GM18907 (cell line): ENCODE data around the gene CTBP1.

ENCODE experiments used
- ATAC-seq: cut with Tn5 transposase; IDR thresholded peaks from one replicate; pipeline ENCODE4 v1.9.1; 2021; ENCODE audit warnings: mild to moderate bottlenecking, moderate library complexity; ENCODE audit not compliant: unreplicated experiment

Gene CTBP1

DNA sequence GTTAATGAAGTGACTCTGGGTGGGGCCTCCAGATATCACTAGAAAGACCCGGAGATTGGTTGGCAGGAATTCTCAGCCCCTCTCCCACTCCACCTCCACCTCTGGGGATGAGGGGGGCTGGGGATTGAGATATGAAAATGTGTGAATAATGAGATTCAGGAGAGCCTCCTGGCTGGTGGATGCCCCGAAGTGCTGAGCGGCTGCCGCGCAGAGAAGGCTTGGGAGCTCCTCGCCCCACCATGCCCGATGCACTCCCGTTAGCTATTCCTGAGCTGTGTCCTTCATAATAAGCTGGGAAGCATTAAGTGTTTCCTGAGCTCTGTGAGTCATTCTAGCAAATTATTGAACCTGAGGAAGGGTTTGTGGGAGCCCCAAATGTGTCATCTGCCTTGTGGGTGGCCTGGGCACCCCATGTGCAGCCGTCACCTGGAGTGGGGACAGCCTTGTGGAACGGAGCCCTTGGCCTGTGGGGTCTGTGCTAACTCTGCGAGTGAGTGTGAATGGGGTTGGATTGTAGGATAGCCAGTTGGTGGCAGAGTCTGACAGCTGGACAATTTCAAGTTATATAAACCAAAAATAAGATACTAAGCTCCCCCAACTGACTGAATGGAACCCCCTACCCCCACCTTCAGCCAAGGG, 36.3 kb upstream of the CTBP1 start:
- no peak for ATAC-seq

GRCh38 chr4:1283711-1284110, 34.8 kb upstream of the CTBP1 start:
- no peak for ATAC-seq

DNA sequence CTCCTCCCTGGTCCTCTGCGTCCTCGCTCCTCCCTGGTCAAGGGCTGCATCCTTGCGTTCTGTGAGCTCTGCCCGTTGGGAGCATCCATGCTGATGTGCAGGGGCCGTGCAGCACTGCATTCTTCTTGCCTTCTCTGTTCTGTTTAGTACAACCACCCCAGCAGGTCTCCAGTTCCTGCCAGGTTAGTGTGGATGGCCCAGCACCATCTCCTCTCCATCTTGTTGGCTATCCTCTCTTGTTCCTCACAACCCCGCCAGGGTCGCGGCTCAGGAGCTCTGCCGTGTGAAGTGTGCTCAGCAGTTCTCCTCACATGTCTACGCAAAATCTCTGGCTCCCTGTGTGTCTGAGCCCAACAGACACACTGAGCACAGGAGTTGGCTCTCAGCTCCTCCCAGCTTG, 30.3 kb upstream of the CTBP1 start:
- ATAC-seq = no peak

- ATAC-seq = no peak
Observed at GRCh38 chr4:1277667-1278665, 29.0 kb upstream of the CTBP1 start.

DNA sequence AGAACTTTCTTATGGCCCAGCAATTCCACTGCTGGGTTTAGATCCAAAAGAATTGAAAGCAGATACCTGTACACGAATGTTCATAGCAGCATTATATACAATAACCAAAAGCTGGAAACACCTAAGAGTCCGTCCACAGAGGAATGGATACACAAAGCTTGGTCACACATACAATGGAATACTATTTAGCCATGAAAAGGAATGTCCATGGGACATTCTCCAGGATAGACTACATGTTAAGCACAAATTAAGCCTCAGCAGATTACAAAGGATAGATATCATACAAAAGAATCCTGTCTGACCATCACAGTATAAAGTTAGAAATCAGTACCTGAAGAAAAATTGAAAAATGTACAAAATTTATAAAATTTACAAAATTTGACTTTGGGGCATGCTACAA, 28.1 kb upstream of the CTBP1 start:
- no peak for ATAC-seq

DNA sequence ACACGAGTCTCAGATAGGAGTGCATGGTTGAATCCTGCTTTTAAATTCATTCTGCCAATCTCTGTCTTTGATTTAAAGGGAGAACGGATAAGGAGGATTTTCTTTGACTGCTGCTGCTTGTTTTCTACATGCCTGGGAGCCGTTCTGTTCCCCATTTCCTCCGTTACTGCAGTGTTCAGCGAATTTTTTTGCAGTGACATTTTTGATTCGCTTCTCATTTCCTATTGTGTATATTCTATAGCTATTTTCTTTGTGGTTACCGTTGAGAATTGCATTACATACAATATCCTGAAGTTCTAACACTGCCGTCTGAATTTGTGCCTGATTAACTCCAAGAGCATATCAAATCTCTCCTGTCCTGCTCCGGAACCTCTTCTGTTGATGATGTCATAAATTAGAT, 25.9 kb upstream of the CTBP1 start:
- ATAC-seq = no peak

- ATAC-seq = no peak
Observed at GRCh38 chr4:1271686-1272085, 22.8 kb upstream of the CTBP1 start.

- ATAC-seq = no peak
Observed at GRCh38 chr4:1269209-1269608, 20.3 kb upstream of the CTBP1 start.

DNA sequence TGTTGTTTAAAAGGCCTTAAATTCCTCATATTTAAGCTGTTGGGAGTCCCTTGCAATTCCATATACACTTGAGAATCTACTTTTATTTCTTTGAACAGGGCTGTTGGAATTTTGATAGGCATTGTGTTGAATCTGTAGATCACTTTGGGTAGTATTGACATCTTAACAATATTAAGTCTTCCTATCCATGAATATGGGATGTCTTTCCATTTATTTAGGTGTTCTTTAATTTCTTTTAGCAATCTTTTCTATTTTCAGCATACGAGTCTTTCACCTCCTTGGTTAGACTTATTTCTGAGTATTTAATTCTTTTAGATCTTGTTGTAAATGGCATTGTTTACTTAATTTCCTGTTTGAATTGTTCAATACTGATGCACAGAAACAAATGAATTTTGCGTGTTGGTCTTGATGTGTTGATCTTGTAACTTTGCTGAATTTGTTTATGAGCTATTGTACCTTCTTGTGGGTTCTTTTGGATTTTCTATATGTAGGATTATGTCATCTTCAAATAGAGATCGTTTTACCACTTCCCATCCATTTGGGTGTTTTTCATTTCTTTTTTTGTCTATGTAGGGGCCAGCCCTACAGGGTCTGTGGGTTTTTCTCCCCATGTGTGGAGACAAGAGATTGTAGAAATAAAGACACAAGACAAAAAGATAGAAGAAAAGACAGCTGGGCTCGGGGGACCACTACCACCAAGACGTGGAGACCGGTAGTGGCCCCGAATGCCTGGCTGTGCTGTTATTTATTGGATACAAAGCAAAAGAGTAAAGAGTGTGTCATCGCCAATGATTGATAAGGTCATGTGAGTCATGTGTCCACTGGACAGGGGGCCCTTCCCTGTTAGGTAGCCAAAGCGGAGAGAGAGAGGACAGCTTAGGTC, 18.2 kb upstream of the CTBP1 start:
- no peak for ATAC-seq

DNA sequence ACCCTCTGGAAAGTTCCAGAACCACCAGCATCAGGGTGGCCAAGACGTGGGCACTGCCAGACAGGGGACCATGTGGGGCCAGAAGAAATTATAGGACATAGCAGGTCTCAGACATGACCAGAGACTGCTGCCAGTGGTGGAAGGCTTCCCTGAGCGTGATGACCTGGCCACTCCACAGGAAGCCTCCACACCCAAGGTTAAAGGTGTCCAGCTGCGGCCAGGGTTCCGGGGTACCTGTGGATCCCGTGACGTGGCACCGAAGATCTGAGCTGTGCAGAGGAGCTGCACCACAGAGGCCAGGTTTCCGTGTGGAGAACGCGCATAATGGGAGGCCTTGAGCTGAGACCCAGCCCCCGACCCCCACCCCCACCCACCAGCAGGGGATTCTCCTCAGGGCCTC, 16.4 kb upstream of the CTBP1 start:
- no peak for ATAC-seq

- ATAC-seq = no peak
Observed at GRCh38 chr4:1264942-1265341, 16.0 kb upstream of the CTBP1 start.

DNA sequence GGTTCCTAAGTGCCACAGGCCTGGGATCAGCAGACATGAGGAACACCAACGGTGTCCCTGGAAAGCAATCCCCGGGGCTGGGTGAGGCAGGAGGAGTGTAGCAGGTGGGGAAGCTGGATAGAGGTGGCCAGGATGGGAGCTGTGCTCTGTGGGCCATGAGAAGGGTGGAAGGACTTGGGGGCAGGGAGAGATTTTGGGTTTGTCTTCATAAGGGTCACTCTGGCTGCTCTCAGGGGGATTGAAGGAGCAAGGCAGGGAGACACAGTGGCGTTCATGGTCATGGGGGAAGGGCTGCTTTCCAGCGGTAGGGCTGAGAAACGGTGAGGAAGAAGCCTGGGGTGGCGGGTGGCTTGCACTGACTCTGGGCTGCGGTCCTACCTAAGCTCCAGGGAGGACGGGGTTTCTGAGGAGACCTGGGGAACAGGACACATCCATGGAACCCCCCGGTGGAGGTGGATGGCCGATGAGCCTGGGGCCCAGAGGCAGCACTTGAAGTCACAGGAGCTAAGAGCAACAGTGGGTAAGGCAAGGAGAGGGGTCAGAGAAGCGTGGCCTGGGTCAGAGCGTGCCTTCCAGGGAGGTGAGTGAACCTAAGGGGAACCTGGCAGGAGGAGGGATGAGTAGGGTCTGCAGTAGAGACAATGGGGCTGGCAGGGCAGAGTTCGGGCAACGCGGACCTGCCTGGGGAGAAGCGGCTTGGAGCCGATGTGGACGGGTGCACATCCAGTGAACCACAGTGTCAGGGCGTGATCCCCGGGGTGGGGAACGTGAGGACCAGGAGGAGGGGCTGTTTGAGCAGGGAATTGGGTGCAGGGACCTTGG, 12.4 kb upstream of the CTBP1 start:
- ATAC-seq = no peak

DNA sequence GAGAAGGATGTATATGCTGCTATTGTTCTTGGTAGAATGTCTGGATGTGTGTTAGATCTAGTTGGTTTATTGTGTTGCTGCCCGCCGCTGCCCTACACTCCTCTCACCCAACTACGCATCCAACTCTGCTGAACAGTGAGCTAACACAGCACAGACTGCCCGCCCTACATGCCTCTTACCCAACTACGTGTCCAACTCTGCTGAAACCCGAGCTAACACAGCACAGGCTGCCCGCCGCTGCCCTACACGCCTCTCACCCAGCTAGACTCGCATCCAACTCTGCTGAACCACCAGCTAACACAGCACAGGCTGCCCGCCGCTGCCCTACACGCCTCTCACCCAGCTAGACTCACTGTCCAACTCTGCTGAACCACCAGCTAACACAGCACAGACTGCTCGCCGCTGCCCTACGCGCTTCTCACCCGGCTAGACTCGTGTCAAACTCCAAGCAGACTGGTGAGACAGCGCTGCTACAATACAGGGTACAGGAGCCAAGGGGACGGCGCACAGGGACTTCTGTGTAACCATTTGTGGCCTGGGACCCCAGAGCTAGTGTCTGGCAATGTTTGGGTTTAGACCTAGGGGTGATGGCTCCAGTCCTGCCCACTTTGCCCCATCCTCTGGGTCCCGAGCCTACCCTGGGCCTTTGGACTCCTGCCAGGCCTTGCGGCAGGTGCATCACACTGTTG, 11.6 kb upstream of the CTBP1 start:
- ATAC-seq = no peak

DNA sequence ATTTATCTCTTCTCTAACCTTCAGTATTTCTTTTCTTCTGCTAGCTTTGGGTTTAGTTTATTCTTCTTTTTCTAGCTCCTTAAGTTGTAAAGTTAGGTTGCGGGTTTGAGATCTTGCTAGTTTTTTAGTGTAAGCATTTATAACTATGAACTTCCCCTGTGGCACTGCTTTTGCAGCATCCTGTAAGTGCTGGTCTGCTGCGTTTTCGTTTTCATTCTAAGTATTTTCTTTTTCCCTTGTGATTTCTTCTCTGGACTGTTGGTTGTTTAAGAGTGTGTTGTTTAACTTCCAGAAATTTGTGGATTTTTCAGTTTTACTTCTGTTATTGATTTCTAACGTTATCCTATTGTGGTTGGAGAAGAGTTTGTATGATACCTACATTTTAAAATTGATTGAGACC, 11.0 kb upstream of the CTBP1 start:
- ATAC-seq = no peak

GRCh38 chr4:1258457-1258856, 9.5 kb upstream of the CTBP1 start:
- no peak for ATAC-seq

DNA sequence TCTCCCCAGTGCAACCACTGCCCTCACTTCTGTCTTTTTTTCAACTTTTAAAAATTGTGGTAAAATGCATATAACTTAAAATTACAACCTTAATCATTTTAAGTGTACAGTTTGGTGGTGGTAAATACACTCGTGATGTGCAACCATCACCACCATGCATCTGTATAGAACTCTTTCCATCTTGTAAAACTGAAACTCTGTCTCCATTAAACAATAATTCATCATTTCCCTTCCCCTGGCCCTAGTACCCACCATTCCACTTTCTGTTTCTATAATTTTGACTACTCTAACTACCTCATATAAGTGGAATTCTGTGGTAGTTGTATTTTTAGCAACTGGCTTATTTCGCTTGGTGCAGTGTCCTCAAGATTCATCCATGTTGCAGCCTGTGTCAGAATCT, 6.8 kb upstream of the CTBP1 start:
- ATAC-seq = no peak

DNA sequence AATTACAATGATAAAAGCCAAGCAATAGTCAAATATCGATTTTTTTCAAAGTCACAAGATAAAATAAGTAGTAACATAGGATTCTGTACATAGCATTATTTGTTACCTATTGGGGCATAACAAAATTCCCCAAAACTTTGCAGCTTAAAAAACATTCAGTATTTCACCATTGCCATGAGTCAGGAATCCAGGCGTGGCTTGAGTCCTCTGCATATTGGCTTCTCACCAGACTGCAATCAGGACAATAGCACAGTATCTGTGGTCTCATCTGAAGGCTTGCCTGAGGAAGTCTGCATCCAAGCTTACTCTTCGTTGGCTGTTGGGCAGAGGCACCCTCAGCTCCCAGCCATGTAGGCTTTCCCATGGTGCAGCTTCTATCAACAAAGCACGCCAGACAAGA, 6.2 kb upstream of the CTBP1 start:
- ATAC-seq = no peak

DNA sequence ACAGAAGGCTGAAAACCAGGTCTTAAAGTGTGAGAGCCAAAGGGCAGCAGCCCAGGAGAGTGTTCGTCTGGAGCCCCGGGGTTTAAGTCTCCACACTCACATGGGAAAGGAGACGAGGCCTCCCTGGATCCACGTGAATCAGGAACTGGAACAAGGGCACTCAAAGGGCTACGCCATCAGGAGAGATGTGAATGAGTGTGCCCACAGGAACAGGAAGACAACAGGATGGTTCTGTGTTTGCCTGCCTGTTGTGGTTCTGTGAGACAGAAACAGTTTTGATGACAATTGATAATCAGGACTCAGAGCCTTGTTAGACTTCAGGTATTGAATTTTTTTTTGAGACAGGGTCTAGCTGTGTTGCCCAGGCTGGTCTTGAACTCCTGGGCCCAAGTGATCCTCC, 4.9 kb upstream of the CTBP1 start:
- ATAC-seq = no peak

GRCh38 chr4:1252928-1253492, 4.1 kb upstream of the CTBP1 start:
- no peak for ATAC-seq

GRCh38 chr4:1251773-1252066, 2.8 kb upstream of the CTBP1 start:
- ATAC-seq = no peak
